Thyroid gland (tissue), 4 donors: ENCODE data around the gene GTSE1.

Source experiments
- POLR2A ChIP-seq, 2 donors: fragments of 450-650 bp; IDR thresholded peaks; one replicate each; pipeline ENCODE4 v1.6.1; 2017; ENCODE audit warnings: antibody characterized with exemption in 2 of 2, mild to moderate bottlenecking in 2 of 2, moderate library complexity in 1 of 2
- TF ChIP-seq, protein P1 (sequence below), 6 experiments: fragments of 200-600 bp in 3 of 6; fragments of 450-650 bp in 3 of 6; sonication (generic) in 3 of 6; IDR thresholded peaks; one replicate each; pipeline ENCODE4 v1.5.1; 2016 to 2019; ENCODE audit warnings: antibody characterized with exemption in 6 of 6, mild to moderate bottlenecking in 2 of 6, inconsistent platforms in 1 of 6, moderate library complexity in 1 of 6

- no peak for TF ChIP-seq POLR2A (IDR thresholded peaks at IDR 0.05)
- TF ChIP-seq, protein P1, sequence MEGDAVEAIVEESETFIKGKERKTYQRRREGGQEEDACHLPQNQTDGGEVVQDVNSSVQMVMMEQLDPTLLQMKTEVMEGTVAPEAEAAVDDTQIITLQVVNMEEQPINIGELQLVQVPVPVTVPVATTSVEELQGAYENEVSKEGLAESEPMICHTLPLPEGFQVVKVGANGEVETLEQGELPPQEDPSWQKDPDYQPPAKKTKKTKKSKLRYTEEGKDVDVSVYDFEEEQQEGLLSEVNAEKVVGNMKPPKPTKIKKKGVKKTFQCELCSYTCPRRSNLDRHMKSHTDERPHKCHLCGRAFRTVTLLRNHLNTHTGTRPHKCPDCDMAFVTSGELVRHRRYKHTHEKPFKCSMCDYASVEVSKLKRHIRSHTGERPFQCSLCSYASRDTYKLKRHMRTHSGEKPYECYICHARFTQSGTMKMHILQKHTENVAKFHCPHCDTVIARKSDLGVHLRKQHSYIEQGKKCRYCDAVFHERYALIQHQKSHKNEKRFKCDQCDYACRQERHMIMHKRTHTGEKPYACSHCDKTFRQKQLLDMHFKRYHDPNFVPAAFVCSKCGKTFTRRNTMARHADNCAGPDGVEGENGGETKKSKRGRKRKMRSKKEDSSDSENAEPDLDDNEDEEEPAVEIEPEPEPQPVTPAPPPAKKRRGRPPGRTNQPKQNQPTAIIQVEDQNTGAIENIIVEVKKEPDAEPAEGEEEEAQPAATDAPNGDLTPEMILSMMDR (IDR thresholded peaks at IDR 0.05): no peak
Measured at GRCh38 chr22:46349238-46349637, 52.6 kb downstream of the GTSE1 start.
